AG04449 (cell line): ENCODE measurements around the gene CDK17.
A peak's percentile ranks its signal among the peaks of the same experiment; 100 is the strongest.

Experiments used
- CTCF ChIA-PET: fragments of 350-600 bp; formaldehyde crosslinking; extraction: SDS; loops from one replicate; lab custom pipeline; 2021; ENCODE audit warnings: antibody characterized with exemption; lab: Yijun Ruan, JAX
- POLR2A ChIA-PET: fragments of 400-600, 350-600 bp; formaldehyde crosslinking; extraction: SDS; loops from one replicate; lab custom pipeline; 2020; ENCODE audit warnings: antibody characterized with exemption, inconsistent platforms; lab: Yijun Ruan, JAX
- DNase-seq: peaks from one replicate; pipeline ENCODE4 v3.0.0-alpha.2; 2010; ENCODE audit warnings: low read depth, low spot score
- H3K4me3 ChIP-seq: 2 replicates; pipeline ENCODE4 v1.5.1; 2011; ENCODE audit warnings: low read depth, mild to moderate bottlenecking, control low read depth, low read length
- CTCF ChIP-seq: IDR thresholded peaks from one replicate; pipeline ENCODE4 v1.5.1; 2011; ENCODE audit warnings: mild to moderate bottlenecking, moderate library complexity, low read length, control low read depth, inconsistent platforms; ENCODE audit not compliant: insufficient read depth; ENCODE audit errors: missing control alignments

The CDK17 gene

GRCh38 chr12:96402061-96402460, 1.8 kb upstream of the CDK17 start:
- no peak overlapping the region for H3K4me3 ChIP-seq
- TF ChIP-seq CTCF, result no peak
- POLR2A ChIA-PET, result no interaction called here
- CTCF ChIA-PET, result interaction anchor here (0.7 to 7.7 kb wide), 14 partner anchors 10 to 267 kb away, joined by 3 to 114 read pairs (median 4); partner anchors contain the start of gene CFAP54
- no peak for DNase-seq

- ChIA-PET POLR2A (interaction anchor here (1.1 kb wide), 1 partner anchor 182 kb away, joined by 4 read pairs; no protein-coding TSS in a partner anchor), CTCF (interaction anchor here (0.7 to 7.7 kb wide), 45 partner anchors 10 to 362 kb away, joined by 3 to 114 read pairs (median 4); partner anchors contain the start of gene CFAP54)
- H3K4me3 ChIP-seq, result peak overlapping the region; percentile 82
- peak; percentile 61 for DNase-seq
- no peak for TF ChIP-seq CTCF
Observed at GRCh38 chr12:96401076-96401871, 1.0 kb upstream of the CDK17 start.

GRCh38 chr12:96400631-96401075, 414 bp upstream of the CDK17 start:
- CTCF ChIA-PET, result interaction anchor here (0.7 to 7.7 kb wide), 44 partner anchors 9 to 339 kb away, joined by 3 to 114 read pairs (median 4); partner anchors contain the start of gene CFAP54
- POLR2A ChIA-PET, result interaction anchor here (0.6 to 2.5 kb wide), 7 partner anchors 10 to 181 kb away, joined by 3 to 13 read pairs (median 4); partner anchors contain the start of gene CFAP54
- DNase-seq, result no peak
- peak overlapping the region; percentile 82 for H3K4me3 ChIP-seq
- no peak for TF ChIP-seq CTCF

GRCh38 chr12:96399120-96399918, 920 bp downstream of the CDK17 start:
- DNase-seq, result no peak
- peak overlapping the region; percentile 82 for H3K4me3 ChIP-seq
- ChIA-PET CTCF (interaction anchor here (0.8 to 7.7 kb wide), 33 partner anchors 11 to 342 kb away, joined by 3 to 114 read pairs (median 5); partner anchors contain the start of gene CFAP54), POLR2A (interaction anchor here (1.0 to 2.5 kb wide), 9 partner anchors 8 to 179 kb away, joined by 3 to 13 read pairs (median 4); partner anchors contain the start of gene CFAP54)
- peak; percentile 47 for TF ChIP-seq CTCF

GRCh38 chr12:96398424-96399119, 1.7 kb downstream of the CDK17 start:
- CTCF ChIA-PET, result interaction anchor here (1.0 to 7.7 kb wide), 17 partner anchors 14 to 341 kb away, joined by 3 to 114 read pairs (median 6); partner anchors contain the start of gene CFAP54
- POLR2A ChIA-PET, result interaction anchor here (1.0 to 2.5 kb wide), 7 partner anchors 9 to 178 kb away, joined by 3 to 13 read pairs (median 4); no protein-coding TSS in a partner anchor
- peak overlapping the region; percentile 82 for H3K4me3 ChIP-seq
- no peak for DNase-seq
- TF ChIP-seq CTCF, result no peak
